NCI-H1694 treated with DMSO at 0.1 percent for 48 hours (cell line): Measurements from ENCODE around the gene RNF41.
"Not testable (repeated sequence)": the region's sequence is repeated elsewhere in the genome, so short reads cannot be mapped to it uniquely, and the experiment has no call there.

ENCODE experiments used
- DNase-seq: peaks from one replicate; lab custom pipeline; 2025; lab: John Stamatoyannopoulos, UW

RNF41 gene

GRCh38 chr12:56208006-56208405 is 13.7 kb downstream of the RNF41 start:
- no peak for DNase-seq

- no peak for DNase-seq
Observed at GRCh38 chr12:56206452-56207166, 15.1 kb downstream of the RNF41 start.

- DNase-seq, result no peak
Observed at GRCh38 chr12:56205445-56205844, 16.3 kb downstream of the RNF41 start.

- no peak for DNase-seq
Observed at GRCh38 chr12:56204275-56204674, 17.4 kb downstream of the RNF41 start.

GRCh38 chr12:56202838-56203237 is 18.9 kb downstream of the RNF41 start:
- no peak for DNase-seq

GRCh38 chr12:56202366-56202765 is 19.4 kb downstream of the RNF41 start:
- no peak for DNase-seq

GRCh38 chr12:56198836-56199235 is 22.9 kb downstream of the RNF41 start:
- no peak for DNase-seq

GRCh38 chr12:56197921-56198635 is 23.6 kb downstream of the RNF41 start:
- DNase-seq, result no peak

- not testable (repeated sequence) for DNase-seq
Observed at GRCh38 chr12:56196818-56197550, 24.7 kb downstream of the RNF41 start.

GRCh38 chr12:56193025-56193578 is 28.6 kb downstream of the RNF41 start:
- DNase-seq, result peak; percentile 80

- no peak for DNase-seq
Observed at GRCh38 chr12:56192582-56192981, 29.1 kb downstream of the RNF41 start.

GRCh38 chr12:56190695-56191155 is 31.0 kb downstream of the RNF41 start:
- no peak for DNase-seq

- DNase-seq, result peak; percentile 73
Observed at GRCh38 chr12:56189918-56190694, 31.6 kb downstream of the RNF41 start.

- peak; percentile 67 for DNase-seq
Observed at GRCh38 chr12:56189099-56189917, 32.4 kb downstream of the RNF41 start, which contains the start of gene SMARCC2. Gene SMARCC2, minus strand, starts transcription at chr12:56189483. Its CDS starts 22 bp downstream, at chr12:56189461.

- DNase-seq, result no peak
Observed at GRCh38 chr12:56188778-56189098, 33.0 kb downstream of the RNF41 start.

GRCh38 chr12:56188131-56188777 is 33.5 kb downstream of the RNF41 start:
- DNase-seq, result no peak

GRCh38 chr12:56186957-56187356 is 34.8 kb downstream of the RNF41 start:
- no peak for DNase-seq

GRCh38 chr12:56178347-56178746 is 43.4 kb downstream of the RNF41 start:
- no peak for DNase-seq

GRCh38 chr12:56172839-56173238 is 48.9 kb downstream of the RNF41 start:
- no peak for DNase-seq

- DNase-seq, result no peak
Observed at GRCh38 chr12:56169229-56169759, 52.4 kb downstream of the RNF41 start.
